Stimulated activated CD4-positive, alpha-beta T cell treated with anti-CD3 and anti-CD28 coated beads, Interleukin-4, amount 100 ng/mL, for 24 hours (primary cell): ENCODE data around the gene KIFAP3.

ENCODE experiments used
- DNase-seq: peaks from one replicate; pipeline ENCODE4 v3.0.0-alpha.2; 2020

KIFAP3 gene

DNA sequence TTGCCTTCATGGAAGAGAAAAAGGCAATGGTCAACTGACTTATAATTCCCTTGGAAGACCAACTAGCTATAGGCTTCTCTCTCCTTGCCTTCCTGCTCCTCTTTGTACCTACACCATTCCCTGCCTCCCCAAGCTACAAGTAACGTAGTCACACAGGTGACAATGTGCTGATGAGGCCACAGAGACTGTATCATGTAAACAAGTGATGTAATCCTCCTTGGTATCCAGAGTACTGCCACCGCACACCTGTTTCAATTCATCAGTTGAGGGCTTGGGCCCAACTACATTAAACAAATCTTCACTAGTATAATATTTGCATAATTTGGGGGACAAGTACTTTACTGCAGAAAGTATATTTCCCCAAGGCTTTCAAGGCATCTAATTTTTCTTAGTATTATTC is 104.4 kb downstream of the KIFAP3 start:
- no peak for DNase-seq

DNA sequence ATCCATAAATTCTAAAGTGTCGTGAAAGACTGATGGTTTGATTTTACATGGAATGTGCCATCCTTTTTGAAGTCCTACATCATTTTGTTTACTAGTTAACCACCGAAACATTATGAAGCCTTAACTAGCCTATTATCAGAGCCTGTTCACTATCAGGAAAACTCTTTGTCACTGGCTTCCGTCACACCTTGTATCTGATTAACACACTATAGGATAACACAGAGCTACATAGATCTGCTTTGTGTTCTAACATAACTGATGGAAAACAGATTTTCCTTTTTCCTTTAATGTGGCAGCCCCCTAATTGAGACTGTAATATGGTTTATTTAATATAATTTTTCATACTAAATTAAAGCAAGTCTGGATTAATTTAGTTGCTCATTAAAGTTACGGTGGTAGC is 106.3 kb downstream of the KIFAP3 start:
- DNase-seq, result no peak

DNA sequence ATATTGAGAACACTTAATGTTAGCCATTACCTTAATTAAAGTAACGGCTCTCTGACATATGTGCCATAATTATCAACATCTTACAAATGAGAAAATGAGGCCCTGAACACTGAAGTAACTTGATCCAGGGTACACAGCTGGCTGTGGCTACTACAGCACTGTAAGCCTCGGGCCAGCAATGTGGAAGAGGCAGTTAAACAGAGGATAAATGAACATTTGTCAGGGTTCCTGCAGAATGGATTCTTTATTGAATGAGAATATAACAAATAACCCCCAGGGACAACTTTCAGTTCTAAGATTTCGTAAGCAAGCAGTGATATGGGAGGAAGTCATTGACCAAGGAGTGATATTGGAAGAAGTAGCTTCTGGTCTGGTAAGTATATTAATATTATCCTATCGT is 110.3 kb downstream of the KIFAP3 start:
- DNase-seq, result no peak

DNA sequence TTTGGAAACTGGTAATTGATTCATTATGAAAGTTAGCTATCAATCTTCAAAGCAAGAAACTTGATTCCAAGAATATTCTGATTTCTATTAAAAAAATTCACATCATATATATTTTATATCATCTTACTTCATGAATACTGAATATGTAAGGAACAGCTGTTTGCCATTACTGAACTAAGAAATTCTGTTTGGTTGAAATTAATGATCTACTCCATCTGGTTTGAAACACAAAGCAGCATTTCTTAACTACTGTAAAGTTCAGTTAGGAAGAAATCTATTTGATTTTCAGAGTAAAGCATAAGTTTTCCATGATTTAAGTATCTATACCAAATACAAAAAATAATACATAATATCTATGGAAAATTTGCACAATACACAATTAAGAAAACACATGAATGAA is 114.8 kb downstream of the KIFAP3 start:
- no peak for DNase-seq

DNA sequence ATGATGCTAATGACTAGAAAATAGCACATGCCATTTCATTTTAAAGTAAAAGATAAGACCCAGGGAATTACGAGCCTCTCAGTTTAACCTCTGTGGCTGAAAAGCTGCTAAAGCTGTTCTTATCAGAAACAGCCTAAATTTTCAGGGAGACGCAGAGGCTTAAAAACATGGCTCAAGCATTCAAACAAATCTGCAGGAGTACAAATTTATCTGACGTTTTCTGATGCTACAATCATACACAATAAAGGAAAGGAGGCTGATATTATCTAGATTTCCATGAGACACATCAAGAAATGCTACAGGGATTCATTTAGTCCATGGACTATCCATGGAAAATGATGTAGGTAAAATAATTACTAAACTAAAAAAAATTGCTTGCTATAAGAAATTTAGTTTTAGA is 115.5 kb downstream of the KIFAP3 start:
- no peak for DNase-seq

DNA sequence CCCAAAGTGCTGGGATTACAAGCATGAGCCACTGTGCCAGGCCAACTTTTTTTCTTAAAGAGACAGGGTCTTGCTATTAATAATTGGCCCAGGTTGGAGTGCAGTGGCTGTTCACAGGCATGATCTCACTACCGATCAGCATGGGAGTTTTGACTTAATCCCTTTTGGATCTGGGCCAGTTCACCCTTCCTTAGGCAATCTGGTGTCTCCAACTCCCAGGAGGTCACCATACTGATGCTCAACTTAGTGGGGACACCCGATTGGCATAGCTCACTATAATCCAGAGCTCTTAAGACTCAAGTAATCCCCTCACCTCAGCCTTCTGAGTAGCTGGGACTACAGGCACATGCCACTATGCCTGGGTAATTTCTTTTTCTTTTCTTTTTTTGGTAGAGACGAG is 116.6 kb downstream of the KIFAP3 start:
- no peak for DNase-seq

DNA sequence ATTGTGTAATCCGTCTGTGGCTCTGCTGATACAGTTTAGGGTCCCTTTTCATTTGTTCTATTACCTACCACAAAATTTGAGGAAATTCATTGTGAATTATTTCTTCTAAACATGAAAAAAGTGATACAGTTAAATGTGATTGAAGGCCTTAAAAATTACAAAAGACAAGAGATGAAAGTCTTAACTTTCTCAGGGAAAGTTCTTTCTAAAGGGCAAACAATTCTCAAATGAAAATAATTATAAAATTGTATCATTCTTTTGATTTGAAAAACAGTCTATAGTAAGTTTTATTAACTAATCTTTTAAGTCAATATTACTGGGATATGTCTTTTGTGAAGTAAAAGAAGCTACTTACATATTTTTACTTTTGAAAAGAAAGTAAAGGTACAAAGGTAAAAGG is 123.4 kb downstream of the KIFAP3 start:
- DNase-seq, result no peak

DNA sequence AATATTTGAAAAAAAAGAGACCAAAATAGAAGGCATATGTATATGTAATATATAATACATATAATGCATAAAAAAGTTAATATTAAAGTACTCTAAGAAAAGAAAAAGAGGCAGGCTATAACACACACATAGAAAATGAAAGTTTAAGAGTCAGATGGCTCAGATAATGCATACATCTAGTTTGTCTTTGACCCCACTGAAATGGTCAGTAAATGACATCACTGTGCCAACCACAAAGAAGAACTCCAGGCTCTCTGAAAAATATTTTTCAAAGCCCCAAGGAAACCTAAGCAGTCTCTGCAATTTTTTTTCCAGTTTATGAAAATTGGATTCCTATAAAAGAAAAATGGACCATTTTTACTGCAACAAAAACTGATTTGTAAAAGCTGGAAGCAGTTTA is 125.4 kb downstream of the KIFAP3 start:
- no peak for DNase-seq

DNA sequence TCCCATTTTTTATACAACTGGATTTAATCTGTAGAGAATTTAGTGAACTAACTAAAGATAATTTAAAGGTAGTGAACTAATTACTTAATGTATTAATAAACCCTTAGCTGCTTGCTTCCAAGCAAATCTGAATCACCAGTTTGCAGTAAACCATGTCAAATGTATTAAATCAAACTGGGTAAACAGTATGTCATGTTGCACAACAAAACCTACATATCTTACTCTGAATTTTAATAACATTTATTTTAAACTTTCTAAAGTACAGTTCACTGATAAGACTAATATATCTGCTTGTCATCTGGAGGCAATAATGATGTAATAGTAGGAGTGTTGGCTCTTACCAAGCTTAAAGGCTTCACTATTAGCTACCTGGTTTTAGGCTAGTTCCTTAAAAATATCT is 128.3 kb downstream of the KIFAP3 start:
- no peak for DNase-seq

DNA sequence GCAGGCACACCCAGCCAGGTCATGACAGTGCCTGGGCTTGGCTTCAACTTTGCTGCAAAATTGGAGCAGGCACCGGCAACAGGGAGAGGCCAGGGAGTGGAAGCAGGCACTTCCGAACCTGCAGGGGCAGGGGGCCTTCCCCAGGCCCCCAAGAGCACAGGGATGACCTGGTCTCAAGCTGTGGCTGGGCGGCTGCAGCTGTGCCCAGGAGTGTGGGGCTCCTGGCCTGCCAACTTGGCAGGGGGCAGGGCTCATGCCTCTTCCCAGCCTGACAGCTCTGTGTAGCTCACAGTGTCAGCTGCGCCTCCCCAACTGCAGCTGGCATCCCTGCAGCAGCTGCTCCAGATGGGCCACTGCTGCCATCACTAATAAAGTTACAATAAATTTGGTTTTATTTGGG is 129.3 kb downstream of the KIFAP3 start:
- DNase-seq, result no peak

DNA sequence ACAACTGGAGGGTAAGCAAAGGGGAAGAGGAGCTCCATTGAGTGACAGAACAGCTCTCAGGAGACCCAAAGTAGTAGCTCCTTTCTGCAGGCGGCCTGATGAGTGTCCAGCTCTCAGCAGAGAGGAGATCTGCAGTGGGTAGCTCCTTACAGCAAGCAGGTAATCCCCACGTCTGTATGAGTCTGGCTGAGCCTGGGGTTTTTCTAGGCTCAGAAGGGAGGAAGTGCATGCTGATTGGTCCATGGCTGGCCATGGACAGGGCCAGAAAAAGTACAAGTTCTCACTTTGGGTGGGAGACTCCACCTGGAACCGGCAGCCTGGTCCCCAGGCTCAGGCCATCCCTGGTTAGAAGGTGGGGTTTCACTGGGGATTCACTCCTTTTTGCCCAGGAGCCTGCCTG is 129.9 kb downstream of the KIFAP3 start:
- DNase-seq, result no peak

DNA sequence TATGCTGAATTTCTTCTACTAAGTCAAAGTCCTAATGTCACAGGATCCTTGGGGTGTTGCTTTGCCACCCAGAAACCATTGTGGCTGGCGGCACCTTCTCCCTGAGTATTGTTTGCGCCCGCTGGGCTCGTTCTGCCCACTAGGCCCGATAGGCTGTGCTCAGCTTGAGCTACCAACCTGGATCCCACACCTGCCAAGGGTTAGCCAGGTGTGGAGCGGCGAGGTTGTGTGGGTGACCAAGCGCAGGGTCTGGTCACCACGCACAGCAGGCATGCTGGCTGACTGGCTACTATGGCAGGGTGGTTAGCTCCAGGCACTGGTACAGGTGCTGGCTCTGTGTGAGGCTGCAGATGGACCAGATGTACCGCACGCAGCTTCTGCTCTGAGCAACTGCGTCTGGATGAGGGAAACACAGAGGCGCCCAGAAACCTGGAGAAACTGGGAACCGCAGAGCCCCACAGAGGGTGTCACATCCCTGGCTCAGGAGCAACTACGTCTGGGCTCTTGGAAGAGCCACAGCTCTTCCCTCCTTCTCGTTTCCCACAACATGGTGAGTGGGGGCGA is 130.4 kb downstream of the KIFAP3 start:
- no peak for DNase-seq

DNA sequence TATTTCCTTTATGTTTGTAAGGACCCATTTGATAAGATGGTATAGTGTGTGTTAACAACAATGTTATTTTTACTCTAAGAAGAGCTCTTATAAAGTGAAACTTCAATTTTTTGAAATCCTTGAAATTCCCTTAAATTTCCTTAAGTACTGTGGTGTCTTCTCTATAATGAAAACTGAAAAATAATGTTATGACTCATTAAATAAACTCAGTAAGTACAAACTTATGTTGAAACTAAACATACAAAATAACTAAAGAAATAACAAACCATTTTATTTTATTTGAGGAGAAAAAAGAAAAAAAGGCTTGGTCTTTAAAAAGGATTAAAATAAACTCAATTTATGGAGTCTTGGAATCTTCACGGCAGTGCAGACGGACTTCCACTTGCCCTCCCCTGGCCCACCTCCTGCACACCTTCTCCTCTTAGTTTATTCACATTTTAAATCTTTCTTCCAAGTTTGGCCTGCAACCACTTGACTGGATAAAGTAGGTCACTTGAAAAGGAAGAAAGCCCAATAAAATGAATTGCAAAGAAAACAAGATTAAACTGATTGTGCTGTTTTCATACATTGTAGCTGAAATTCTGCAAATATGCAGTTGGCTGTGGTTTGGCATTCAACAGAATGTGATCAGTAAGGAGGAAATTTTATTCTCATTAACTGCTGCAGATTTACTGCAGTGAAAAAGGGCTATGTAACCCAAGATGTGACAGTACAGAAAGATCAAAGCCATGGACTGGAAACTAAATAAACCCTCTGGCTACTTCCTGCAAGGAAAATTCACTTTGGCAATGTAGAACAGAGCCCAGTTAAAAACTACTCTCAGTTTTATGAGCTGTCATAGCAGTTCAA is 132.3 kb downstream of the KIFAP3 start:
- no peak for DNase-seq

DNA sequence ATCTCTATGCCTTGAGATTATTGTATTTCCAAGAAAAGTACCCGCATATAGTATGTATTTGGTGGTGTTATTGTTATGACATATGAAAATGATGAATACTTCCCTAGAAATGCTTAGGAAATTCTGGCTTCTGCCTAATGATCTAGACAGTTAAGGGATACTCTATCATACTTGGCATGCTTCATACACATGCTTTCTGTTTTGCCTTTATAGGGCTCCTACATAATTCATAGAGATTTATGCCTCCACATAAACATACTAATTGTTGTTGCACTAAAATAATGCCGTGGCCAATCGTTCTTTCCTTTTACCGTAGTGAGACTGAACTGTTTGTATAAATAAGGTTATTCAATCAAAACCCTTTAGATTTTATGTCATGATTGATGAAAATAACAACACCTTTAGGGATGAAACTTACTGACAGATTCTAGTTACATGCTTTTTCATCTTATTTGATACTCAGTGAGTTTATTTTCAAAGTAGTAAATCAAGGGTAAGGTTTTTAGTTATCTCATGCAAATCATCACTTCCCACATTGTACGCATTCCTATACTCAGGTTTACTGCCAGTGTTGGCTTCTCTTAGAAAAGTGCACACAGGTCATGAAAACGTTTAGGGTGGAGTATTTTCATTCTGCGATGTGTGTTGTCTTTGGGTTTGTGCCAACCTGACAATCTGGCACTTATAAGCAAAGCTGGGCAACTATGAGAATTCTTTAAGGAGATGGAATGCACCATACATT is 140.3 kb downstream of the KIFAP3 start:
- no peak for DNase-seq

DNA sequence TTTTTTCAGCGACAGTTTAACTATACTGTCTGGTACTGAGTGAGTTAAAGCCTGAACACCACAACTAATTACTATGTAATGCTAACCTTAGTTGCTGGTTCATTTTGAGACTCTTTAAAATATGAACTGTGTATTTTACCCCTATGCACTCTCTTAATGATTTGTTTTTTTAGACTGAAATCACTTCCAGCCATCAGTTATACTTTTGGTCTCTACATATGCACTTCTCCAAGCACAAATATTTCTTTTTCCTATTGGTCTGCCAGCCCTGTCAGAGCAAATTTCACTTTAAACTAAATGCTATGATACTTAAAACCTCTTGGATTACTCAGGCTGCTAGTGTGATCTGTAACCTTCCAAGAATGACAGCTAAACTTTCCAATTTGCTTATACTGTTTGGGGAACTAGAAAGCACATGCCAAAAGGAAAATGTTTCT is 142.7 kb downstream of the KIFAP3 start:
- no peak for DNase-seq

DNA sequence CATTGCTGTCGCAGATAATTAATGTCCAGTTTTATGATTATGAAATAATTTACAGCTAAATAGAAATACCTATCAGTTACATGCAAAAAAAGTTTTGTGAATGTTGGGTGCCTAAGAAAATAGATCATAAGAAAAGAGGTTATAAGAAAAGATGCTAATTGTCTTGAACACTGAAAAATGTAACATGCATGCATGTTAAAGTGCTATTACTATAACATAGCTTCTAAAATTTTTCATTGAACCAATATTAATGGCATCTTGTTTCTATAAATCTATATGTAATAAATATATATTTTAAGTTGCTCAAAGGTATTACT is 145.3 kb downstream of the KIFAP3 start:
- no peak for DNase-seq

DNA sequence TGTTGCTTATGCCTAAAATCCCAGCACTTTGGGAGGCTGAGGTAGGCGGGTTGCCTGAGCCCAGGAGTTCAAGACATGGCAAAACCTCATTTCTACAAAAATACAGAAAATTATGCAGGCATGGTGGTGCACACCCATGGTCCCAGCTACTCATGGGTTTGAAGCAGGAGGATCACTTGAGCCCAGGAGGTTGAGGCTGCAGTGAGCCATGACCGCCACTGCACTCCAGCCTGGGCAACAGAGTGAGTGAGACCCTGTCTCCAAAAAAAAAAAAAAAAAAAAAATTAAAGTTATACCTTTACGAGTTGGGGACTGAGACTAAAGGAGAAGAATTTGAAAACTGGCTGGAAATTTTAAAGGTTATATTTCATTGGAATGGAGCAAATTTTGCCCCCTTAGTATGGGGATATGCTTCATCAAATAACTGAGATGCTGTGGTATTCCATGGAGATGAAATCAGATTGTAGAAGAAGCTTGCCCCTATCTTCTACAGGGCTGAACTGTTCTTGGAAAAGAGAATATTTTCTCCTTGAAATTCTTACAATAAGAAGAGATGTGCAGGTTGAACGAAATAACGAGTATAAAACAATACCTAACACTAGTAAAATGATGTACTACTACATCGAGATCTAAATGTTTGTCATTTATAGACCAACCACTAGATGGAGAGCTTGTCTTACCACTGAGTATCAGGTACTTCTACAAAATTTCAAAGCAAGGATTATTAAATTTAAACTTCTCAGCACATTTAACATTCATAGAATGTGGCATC is 145.9 kb downstream of the KIFAP3 start:
- DNase-seq, result no peak

DNA sequence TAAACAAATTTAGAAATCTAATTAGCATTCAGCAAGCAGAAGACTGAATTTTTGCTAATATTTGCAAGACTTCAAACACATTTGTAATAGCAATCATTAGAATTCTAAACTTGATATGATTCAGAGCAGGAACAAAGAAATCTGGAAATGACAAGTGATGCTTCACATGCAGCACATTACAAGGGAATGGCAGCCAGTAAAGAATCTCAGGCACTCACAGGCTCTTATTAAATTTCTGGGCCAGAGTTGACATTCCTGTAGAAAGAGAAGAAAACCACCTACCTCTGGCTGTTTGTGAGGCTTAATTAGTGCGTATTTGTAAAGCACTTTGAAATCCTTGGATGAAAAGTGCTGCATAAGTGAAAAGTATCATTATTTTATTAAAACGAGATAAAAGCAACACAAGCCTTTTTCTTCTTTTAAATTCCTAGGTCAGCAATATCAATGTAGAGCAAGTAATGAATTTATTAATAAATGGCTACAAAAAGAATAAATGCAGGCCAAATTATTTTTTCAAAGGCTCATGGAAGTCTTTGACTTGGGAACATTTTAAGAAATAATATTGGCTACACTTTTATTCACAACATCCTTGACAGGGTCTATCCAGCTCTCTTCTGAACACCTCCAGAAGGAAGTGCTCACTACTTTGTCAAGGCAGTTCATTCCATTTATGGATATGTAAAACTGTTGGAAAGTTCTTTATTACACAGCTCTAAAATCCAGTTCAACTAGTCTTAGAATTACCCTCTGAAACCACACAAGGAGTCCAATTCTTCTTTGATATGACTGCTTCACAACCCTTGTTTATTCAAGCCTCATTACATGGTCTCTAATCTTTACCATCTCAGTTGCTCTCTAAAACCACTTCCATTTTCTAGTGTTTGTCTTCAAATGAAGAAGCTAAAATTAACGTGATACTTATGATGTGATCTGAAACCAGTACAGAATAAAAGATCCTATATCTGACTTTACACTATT is 148.7 kb downstream of the KIFAP3 start:
- no peak for DNase-seq

DNA sequence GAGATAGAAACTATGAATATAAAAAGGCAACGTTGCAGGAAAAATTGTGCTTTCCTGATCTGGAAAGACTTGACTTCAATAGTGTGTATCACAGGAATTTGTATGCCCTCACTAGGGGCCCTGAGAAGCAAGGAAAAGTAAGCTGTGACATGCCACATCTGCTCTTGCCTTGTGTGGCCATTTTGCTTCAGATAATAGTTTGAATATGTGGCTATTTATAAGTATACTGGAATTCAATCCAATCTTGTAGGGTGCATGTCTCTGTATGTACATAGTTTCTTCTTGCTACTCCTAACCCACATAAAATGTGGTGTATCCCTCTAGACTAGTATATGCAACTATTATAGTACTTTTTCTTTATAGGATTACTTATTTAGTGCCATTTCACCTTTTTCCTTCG is 149.7 kb downstream of the KIFAP3 start:
- DNase-seq, result no peak

DNA sequence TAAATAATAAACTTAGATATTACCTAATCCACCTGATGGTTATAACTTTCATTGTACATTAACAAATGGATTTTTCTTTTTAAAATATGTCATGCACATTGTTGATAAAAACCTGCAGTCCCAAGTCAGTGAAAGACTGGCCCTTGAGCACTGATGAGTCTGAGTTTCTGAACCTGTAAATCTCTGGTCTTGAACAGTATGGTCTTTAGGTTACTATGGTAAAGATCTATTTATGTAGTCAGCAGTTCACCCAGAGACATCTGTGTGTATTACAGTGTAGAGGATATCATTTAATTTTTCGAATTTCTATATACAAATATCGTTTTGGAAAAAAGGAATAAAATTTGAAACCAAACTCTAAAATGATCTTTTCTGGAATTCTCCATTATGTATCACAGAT is 150.4 kb downstream of the KIFAP3 start:
- no peak for DNase-seq

DNA sequence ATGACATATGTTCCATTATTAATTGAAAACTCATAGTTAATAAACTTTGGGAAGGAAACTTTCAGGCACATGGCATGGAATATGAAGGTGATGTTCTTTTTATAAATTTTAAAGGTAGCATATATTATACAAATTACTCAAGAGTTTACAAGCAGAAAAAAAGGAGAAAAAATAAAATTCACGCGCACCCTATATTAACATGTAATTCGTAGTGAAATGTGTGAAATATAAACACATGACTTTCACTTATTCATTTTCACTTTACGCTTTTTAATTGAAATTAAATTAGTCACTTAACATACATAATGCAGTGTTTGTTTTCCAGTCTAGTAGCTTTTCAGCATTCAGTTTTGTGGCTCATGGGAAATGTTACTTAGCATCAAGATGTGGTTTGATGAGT is 153.4 kb downstream of the KIFAP3 start:
- no peak for DNase-seq

DNA sequence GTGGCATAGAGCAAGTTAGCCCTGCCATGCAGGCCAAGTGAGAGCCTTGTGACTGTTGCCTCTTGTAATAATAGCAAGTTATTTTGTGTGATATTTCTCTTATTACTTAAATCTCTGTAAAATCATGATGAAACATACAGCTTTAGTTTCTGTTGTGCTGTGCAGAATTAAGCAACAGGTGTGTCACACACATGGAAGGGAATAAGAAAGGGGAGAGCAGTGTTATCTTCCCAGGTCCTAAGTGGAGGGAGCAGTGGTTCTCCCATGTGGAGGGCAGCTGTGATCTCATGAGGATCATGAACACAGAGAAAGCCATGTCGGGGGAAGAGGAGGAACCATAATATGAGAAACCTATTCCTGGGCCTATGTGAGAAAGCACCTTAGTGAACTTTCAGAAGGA is 155.6 kb downstream of the KIFAP3 start:
- DNase-seq, result no peak
